H1 (cell line): Measurements from ENCODE around the gene GNB3. TPM values are rescaled to one million over a fixed set of nuclear protein-coding genes. Genes with fewer than 3 reads are reported as not detected.

ENCODE experiments used
- ATF3 ChIP-seq: IDR thresholded peaks from 2 replicates; pipeline ENCODE4 v1.6.1; 2011; ENCODE audit warnings: low read depth, mild to moderate bottlenecking, low read length; ENCODE audit not compliant: insufficient read depth
- CTBP2 ChIP-seq: IDR thresholded peaks from 2 replicates; pipeline ENCODE4 v1.7.0; 2011; ENCODE audit warnings: borderline replicate concordance, mild to moderate bottlenecking, moderate library complexity, mixed read lengths, low read length; ENCODE audit not compliant: insufficient read depth, insufficient read length
- RFX5 ChIP-seq: IDR thresholded peaks from 2 replicates; pipeline ENCODE4 v1.6.1; 2011; ENCODE audit warnings: low read depth, low read length, improper control_type of control experiment, borderline replicate concordance
- polyA plus RNA-seq, 7 experiments: library from polyadenylated mRNA; depleted of rRNA in 3 of 7; stranded (reverse) in 5 of 7; unstranded in 2 of 7; fragments of >200 nt in 5 of 7; fragments of 200-250 nt in 2 of 7; gene quantifications; 1 replicate in 5 of 7; 2 replicates in 1 of 7; 4 replicates in 1 of 7; pipeline versions ENCODE4 v1.2.1 to v1.2.3, GENCODE V29; 2011 to 2013; ENCODE audit warnings: missing spikeins in 2 of 7, mixed read lengths in 2 of 7
- total RNA-seq: library from RNA; stranded (reverse); fragmentation: NEBNext Ultra II Directional; extraction: Animal tissue kit (Norgen Biotek cat#: 25700); gene quantifications from 2 replicates; pipeline ENCODE4 v1.2.1, GENCODE V29; 2021

The GNB3 gene
- total and polyA plus RNA-seq, 2 of the 8 experiments (the other 6 are each of a cell fraction or from before 2014, with no cell fraction given): 9.9 TPM

- no peak for TF ChIP-seq CTBP2
- no peak for TF ChIP-seq ATF3
- no peak for TF ChIP-seq RFX5
Observed at GRCh38 chr12:6849427-6849826, 8.7 kb downstream of the GNB3 start (continued).
